Hematopoietic multipotent progenitor cell treated with erythropoietin and hydrocortisone succinate and interleukin-3 and kit ligand, for 17 days (in vitro differentiated cells): Measurements from ENCODE around the gene NUTF2.
"Not testable (repeated sequence)": the region's sequence is repeated elsewhere in the genome, so short reads cannot be mapped to it uniquely, and the experiment has no call there.

Experiments
- DNase-seq: peaks from one replicate; pipeline ENCODE4 v3.0.0-alpha.2; 2015; ENCODE audit warnings: low spot score

Gene NUTF2

DNA sequence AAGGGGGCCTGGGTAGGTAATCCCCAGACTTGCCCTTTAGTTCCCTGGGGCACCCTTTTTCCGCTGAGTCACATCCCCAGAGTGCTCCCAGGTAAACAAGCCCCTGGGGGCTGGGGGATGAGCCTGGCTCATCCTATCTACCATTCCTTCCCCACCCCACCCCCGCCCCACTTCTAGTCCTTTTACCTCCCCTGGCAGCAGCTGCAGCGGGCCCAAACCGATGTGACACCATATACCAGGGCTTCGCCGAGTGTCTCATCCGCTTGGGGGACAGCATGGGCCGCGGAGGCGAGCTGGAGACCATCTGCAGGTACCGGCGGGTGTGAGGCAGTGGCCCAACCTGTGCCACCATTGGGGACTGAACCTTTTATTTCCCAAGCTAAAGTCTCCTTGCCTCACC lies 38.8 kb downstream of the NUTF2 start:
- DNase-seq, result no peak

DNA sequence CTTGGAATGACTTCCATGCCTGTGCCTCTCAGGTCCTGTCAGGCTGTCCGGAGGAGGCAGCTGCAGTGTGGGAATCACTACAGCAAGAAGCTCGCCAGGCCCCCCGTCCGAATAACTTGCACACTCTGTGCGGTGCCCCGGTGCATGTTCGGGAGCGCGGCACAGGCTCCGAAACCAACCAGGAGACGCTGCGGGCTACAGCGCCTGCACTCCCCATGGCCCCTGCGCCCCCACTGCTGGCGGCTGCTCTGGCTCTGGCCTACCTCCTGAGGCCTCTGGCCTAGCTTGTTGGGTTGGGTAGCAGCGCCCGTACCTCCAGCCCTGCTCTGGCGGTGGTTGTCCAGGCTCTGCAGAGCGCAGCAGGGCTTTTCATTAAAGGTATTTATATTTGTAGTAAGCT lies 39.2 kb downstream of the NUTF2 start:
- no peak for DNase-seq

DNA sequence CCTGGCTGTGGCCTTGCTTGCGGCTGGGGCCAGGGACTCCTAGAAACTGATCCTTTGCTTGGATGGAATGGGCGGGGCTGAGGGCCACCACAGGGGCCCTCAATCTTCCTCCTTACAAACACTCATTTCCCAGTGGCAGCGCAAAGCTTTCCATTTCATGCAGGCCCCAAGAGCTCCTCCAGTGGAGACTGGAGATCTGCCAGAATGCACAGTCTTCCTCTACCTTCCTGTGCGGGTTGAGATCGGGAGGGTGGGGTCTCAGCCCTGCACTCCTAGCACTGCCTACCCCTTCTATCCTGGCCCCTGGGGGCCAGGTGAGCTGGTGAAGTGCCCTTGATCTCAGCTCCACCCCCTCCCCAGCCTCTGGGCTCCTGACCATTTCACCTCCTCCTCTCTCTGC lies 39.7 kb downstream of the NUTF2 start:
- no peak for DNase-seq

DNA sequence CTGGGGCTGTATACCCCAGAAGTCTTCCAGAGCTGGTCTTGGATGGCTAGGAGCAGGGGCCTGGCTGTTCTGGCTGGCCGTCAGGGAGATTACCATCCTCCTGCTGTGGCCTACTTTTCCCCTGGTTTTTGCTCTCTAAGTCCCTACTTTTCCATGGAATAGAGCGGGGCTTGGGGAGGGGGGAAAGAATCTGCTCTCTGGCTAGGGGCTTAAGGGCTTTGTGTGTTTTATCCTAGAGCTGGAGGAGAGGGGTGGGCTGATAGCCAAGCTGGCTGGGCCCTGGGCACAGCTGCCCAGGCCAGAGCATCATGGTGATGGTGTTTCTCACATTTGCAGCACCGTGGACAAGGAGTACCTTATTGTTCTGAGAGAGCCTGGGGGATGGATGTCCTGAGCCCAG lies 41.6 kb downstream of the NUTF2 start:
- no peak for DNase-seq

DNA sequence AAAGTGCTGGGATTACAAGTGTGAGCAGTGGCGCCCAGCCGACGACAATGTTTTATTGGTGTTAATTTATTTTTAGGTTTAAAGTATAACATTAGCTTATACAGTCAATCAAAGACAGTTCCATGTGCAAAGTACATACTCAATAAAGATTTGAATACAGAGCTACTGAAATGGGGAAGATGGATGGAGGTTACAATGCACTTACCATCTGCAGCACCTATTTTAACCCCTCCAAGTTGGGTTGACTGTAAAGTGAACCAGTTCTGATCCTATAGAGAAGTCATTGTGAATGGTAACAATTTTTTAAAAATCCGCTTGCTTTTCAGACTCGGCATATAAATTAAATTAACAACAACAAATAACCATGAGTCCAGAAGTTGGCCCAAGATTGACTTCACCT lies 45.6 kb downstream of the NUTF2 start:
- no peak for DNase-seq

DNA sequence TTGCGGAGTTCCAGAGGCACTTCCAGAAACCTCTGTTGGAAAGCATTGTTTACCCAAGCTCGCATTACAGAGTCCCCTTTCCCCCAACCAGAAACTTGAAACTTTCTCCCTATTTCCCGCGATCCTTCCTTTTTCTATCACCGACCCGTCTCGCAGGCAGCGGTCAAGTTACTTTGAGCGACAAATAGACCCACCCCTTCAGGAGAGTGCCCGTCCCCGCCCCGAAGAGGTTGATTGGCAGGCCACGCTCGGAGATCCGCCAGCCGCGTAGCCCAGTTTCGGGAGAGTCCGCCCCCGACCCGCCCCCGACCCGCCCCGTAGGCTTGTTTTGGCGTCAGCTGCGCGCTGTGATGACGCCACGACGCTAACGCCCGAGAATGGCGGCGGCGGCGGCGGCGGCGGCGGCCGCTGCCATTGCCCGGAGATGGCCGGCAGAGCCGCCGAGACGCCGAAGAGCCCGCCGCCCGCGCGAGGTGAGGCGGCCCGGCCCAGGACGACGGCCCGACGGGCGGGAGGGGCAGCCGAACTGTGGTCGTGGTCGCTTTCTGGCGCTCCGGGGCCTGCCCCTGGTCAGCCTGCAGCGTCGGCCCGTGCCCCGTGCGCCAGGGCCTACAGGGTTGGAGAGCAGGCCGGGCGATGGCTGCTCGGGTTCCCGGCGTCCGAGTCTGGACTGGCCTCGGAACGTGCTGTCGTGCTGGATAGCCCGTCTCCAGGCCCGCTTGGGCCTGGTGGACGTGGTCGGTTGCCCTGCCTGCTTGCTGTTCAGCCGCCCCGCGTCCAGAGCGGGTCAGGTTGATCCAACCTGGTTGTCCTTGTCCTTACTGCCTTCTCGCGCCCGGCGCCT lies 46.4 kb downstream of the NUTF2 start, which contains the start of gene PSKH1:
TSS of gene PSKH1 (plus strand) at position 356 of the 844 bp plus-strand sequence. CDS start 15,496 bp downstream, outside the sequence.
- peak; percentile 94 for DNase-seq

DNA sequence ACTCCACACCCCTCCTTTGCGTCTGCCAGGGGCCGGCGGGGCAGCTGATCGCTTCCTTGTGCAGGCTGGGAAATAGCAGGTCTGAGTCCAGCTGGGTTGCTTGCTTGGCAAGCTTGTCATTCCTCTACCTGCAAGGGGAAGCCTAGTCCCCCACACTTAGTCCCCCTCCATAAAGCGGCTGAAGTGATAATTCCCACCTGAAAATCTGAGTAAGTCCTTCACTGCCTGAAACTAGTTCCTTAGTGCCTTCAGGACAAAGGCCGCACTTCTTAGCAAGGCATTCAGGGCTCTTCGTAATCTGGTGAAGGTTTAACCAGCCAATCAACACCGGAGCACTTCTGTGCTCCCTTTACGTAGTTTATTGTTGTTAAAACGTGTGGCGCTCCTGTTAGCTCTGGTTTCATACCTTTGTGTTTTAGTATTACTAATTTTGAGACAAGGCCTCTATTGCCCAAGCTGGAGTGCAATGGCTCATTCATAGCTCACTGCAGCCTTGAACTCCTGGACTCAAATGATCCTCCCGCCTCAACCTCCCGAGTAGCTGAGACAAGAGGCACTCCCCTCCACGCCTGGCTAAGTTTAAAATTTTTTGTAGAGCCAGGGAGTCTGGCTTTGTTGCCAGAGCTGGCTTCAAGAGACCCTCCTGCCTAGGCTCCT lies 47.1 kb downstream of the NUTF2 start:
- DNase-seq, result no peak

DNA sequence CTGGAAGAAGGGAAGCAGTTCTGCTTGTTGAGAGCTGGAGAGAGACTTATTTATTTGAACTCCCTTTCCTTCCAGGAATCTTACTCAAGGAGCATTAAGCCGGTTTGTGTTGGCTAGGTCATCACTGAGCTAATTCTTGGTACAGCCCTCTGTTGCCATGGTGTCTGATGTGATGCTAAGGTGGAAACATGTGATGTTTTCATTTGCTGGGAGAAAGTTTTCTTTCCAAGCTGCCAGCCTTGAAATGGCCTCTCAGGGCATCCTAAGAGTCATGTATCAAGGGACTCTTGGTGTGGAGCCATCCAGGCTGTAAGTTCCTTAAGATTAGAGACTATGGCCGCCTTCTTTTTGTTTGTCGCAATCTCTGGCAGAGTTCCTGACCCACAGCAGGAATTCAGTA lies 50.5 kb downstream of the NUTF2 start:
- no peak for DNase-seq

DNA sequence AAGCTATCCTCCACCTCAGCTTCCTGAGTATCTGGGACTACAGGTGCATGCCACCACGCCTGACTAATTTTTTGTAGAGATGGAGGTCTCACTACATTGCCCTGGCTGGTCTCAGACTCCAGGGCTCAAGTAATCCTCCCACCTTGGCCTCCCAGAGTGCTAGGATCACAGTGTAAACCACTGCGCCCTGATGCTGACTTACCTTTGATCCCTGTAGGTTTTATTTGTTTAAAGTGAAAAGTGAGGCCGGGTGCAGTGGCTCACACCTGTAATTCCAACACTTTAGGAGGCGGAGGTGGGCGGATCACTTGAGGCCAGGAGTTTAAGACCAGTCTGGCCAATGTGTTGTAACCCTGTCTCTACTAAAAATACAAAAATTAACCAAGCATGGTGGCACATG lies 55.0 kb downstream of the NUTF2 start:
- DNase-seq, result no peak

DNA sequence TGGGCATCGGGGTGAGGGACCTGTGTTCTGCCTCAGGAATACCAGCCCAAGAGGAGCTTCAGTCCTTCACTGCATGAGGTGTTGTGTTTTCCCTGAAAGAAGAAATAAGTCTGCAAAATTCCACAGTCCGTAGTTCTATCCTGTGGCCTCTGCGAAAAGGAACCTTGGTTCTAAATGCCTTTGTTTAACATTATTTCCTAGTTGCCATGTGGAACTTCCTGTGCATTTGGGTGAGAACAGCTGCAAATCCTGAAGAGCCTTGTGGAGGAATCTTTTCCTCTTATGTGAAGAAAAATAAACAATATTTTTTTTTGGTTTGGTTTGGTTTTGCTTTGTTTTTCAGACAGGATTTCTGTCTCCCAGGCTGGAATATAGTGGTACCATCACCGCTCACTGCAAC lies 56.1 kb downstream of the NUTF2 start:
- DNase-seq, result no peak

DNA sequence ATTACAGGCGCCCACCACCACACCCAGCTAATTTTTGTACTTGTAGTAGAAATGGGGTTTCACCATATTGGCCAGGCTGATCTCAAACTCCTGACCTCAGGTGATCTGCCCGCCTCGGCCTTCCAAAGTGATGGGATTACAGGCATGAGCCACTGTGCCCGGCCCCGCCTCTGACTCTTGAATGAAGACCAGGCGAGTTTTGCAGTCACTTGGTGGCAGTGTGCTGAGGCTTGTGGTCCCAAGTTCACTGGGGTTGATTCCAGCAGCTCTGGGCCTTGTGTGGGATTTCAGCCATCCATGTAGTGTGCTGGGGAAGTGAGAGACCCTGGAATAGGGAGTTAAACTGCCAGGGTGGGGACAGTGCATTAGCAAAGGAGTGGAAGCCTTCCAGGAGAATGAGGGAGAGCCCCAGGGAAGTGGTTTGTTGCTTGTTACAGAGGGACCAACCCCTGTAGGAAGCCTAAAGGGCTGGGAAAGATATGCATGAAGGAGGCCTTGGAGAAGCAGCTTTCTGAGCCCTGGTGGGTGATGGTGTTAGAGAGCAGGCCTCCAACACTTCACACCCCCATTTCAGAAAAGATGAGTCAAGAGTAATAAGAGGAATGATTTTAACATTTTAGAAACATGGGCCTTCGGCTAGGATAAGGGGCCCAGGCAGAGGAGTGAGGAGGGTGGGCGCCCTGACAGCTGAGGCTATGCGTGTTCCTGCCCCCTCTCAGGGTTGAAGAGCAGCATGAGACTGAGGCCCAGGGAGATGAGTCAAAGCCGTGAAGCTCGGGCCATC lies 60.9 kb downstream of the NUTF2 start:
- DNase-seq, result no peak

DNA sequence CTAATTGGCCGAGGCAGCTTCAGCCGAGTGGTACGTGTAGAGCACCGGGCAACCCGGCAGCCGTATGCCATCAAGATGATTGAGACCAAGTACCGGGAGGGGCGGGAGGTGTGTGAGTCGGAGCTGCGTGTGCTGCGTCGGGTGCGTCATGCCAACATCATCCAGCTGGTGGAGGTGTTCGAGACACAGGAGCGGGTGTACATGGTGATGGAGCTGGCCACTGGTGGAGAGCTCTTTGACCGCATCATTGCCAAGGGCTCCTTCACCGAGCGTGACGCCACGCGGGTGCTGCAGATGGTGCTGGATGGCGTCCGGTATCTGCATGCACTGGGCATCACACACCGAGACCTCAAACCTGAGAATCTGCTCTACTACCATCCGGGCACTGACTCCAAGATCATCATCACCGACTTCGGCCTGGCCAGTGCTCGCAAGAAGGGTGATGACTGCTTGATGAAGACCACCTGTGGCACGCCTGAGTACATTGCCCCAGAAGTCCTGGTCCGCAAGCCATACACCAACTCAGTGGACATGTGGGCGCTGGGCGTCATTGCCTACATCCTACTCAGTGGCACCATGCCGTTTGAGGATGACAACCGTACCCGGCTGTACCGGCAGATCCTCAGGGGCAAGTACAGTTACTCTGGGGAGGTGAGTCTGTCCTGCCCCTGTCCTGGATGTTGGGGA lies 62.5 kb downstream of the NUTF2 start:
- DNase-seq, result no peak

DNA sequence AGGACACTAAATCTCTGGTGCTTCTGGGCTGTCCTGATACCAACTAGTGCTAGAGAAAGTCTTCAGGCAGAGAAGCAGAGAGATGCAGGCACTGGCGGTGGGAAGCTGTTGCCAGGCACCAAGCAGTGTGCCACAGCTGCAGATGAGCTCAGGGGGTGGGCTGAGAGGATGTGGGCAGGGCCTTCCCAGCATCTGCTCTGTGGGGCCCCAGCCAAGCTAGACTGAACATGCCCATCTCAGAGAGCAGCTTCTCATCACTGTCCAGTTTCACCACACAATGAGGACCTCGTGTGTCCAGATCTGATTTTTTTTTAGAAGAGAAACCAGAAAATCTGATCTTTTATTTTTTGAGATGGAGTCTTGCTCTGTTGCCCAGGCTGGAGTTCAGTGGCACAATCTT lies 63.4 kb downstream of the NUTF2 start:
- no peak for DNase-seq

DNA sequence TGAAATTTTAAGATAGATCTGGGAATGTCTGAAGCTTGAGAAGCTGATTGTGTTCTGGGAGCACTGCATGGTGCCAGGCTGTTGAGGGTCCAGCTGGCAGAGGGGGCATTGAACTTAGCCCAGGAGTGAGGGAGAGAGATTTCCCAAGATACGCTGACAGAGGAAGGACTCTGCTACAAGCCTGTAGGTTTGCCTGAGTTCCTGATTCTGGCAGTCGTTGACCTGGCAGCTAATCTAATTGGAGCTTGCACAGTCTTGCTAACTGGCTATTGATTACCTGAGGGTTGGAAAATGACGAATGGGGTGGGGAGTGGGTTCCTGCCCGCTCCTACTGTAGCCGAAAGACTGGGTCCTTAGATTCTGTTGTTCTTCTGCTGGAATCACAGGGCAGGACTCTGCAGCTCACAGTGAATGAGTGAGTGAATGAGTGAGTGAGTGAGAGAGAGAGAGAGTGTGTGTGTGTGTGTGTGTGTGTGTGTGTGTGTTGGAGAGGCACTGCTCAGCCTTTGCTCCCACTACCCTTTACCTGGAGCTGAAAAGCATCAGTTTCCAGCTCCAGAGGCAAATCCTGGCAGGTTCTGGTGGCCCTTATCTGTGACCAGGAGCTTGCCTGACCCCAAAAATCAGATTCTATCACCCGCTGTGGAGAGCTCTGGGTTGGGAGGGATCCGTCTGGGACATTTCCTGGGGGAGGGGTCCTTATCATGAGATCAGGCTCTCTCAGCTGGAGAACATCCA lies 68.2 kb downstream of the NUTF2 start:
- DNase-seq, result no peak

DNA sequence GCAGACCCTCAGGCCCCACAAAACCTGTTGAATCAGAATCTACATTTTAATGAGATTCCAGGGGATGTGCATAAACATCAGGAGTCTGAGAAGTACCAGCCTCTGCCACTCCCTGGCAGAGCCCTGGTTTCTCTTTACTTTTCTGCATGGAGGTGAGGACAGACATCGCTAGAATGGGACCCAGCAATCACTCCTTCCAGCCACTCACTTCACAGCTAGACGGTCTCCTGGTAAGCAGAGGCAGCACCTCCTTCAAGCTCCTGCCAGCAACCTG lies 68.7 kb downstream of the NUTF2 start:
- DNase-seq, result not testable (repeated sequence)

DNA sequence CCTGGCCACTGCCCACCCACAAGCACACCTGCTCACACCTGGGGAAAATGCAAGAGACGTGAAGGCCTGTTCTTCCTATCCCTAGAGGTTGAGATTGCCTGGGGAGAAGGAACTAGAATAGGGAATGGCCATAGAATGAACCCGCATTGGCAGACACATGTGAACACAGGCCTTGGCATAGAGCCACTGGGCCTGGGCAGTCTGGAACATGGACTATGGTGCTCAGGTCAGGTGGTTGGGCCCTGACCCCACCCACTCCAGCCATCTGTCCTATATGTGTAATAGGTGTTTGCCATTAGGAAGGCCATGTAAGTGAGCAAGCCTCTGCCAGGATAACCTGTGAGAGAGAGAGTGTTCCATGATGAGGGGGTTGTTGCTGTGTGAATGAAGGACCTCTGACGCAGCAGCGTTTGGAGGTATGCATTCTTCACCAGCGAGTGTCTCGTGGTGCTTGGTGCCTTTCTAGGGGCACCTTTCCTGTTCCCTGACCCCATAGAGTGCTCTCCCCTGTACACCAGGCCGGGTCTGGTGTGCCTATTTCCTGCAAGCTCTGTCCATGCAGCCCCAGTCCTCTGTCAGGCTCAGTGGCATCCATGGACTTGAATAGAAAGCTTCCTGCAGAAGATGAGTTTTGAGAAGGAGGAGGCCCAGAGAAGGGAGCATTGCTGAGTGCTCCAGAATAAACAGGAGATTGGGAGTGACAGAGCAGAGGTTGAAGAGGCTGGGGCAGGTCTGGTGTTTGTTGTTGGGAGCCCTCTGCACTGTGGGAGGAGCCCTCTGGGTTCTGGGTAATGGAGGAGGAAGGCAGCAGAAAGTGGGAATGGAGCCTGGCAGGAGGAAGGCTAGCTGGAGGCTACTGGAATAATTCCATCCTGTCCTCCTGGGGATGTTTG lies 69.3 kb downstream of the NUTF2 start:
- DNase-seq, result no peak

DNA sequence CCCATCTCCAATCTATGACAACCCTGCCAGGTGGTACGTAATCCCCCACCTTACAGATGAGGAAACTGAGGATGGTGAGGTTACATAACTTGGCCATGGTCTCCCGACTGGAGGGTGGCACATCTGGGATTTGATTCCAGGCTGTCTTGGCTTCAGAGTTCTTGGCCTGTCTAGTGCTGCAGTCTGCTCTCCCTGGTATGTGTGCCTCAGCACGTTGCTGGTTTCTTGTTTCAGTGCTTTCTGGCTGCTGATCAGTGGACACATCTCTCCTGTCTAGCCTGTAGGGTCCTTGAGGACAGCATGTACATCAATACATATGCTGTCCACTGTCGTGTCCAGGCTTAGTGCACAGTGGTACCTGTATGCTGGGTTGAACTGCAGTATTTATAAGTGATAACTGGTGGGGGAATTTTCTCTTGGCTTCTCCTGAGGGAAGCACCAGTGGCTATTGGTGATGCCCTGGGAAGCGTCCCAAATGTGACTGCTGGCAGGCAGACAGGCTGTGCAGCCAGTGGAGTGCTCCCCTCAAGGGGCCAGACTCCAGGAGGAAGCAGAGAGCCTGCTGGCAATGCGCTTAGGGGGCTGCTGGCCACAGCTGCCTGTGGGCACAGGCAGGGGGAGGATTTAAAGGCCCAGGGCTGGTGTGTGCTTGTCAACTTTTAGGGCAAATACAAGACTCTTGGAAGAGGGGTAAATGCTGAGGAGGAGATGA lies 70.6 kb downstream of the NUTF2 start:
- DNase-seq, result no peak

DNA sequence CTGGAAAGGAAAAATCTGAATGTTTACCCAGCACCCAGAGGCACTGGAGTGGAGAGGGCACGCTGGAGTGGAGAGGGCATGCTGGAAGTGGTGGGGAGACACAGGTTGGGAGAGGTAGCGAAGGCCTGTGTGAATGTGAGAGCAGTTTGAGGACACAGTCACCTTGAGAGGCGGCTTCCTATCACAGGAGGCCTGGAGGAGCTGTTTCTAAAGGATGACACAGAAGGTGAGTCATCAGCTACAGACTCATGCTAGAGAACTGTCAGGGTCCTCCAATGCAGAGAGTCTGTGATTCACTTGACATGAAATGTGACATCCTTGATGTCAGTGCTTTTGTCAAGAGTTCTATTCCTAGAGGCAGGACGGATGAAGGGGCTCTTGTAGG lies 71.1 kb downstream of the NUTF2 start:
- peak; percentile 28 for DNase-seq

DNA sequence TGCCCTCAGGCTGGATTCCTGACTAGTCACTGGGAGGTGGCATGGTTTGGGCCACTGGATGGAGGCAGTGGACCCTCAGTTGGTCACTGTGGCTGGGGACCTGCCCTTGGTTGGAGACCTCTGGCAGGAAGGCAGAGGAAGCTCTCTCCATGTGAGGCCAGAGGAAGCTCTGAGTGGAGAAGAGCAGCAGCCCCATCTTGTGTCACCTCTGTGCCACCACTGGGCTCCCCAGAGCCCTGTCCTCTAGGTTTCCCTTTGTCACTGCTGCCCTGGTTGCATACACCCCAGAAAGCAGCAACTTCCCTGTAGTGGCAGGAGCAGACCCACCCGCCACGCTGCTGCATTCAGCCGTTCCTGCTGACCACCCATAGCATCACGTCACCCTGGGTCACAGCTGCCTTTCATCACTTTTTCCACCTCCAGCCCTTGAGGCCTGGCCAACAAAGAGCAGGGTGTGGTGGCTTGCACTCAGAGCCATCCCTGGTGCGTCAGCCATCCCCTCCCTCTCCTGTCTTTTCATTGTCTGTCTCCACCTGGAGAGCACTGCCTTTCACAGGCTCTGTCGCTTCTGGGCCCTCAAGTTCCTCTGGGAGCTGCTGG lies 73.0 kb downstream of the NUTF2 start:
- DNase-seq, result no peak
